K562 (cell line): ENCODE measurements around the gene PSPH. TPM values are rescaled to one million over a fixed set of nuclear protein-coding genes. Genes with fewer than 3 reads are reported as not detected.

Source experiments
- ATAC-seq: fragments of 200-7000 bp; cut with Tn5 transposase; 3 replicates; pipeline ENCODE4 v1.9.1; 2020; ENCODE audit warnings: moderate library complexity
- BruUV-seq: library from RNA; stranded (reverse); fragments of 400-500 nt; replicated peaks from 2 replicates; lab custom pipeline; 2021; lab: Mats Ljungman, UMichigan
- CTCF ChIA-PET: fragments of 300-600 bp; formaldehyde crosslinking; extraction: SDS; loops from one replicate; lab custom pipeline; 2021; ENCODE audit warnings: low intra/inter-chr PET ratio; lab: Yijun Ruan, JAX
- POLR2A ChIA-PET: fragments of 300-600, 350-650 bp; sonication (Branson Sonifier 250); formaldehyde crosslinking; extraction: SDS; loops from one replicate; lab custom pipeline; 2021; ENCODE audit warnings: antibody characterized with exemption, inconsistent platforms; lab: Yijun Ruan, JAX
- DNase-seq, 4 experiments: peaks; one replicate each; pipeline versions ENCODE4 v3.0.0 to v3.0.0-alpha.2; 2011 to 2018; ENCODE audit warnings: low spot score in 3 of 4, mixed read lengths in 3 of 4; ENCODE audit errors: extremely low read depth in 1 of 4
- FAIRE-seq: peaks from 2 replicates; lab custom pipeline; 2011; peaks lifted over from hg19 to GRCh38; lab: Jason Lieb, UNC
- H2AFZ ChIP-seq: 2 replicates; pipeline ENCODE4 v1.6.0; 2011; ENCODE audit warnings: low read depth, low read length, control low read depth, inconsistent platforms
- H3K27ac ChIP-seq: fragments of 200-600 bp; 3 replicates; pipeline ENCODE4 v1.8.0; 2011; ENCODE audit warnings: low read depth, mild to moderate bottlenecking, control low read depth, inconsistent platforms, low read length, moderate library complexity, mixed read lengths; ENCODE audit errors: extremely low read depth
- H3K27me3 ChIP-seq, 2 experiments: fragments of 300-600 bp in 1 of 2; 2 replicates in 1 of 2; 3 replicates in 1 of 2; pipeline versions ENCODE4 v1.6.0 to v1.8.0; 2011; ENCODE audit warnings: inconsistent platforms in 2 of 2, low read length in 2 of 2, mild to moderate bottlenecking in 1 of 2, mixed read lengths in 1 of 2, moderate library complexity in 1 of 2; ENCODE audit not compliant: control insufficient read depth in 2 of 2, insufficient read depth in 2 of 2
- H3K36me3 ChIP-seq: fragments of 300-600 bp; 3 replicates; pipeline ENCODE4 v1.8.0; 2011; ENCODE audit warnings: mild to moderate bottlenecking, low read length, inconsistent platforms; ENCODE audit not compliant: control insufficient read depth, insufficient read depth
- H3K4me1 ChIP-seq, 2 experiments: fragments of 200-600 bp in 1 of 2; replicated peaks in 1 of 2; 2 replicates in 1 of 2; 3 replicates in 1 of 2; pipeline versions ENCODE4 v1.5.1 to v1.8.0; 2011; ENCODE audit warnings: inconsistent platforms in 2 of 2, low read length in 2 of 2, mild to moderate bottlenecking in 1 of 2, mixed read lengths in 1 of 2, moderate library complexity in 1 of 2; ENCODE audit not compliant: control insufficient read depth in 2 of 2, insufficient read depth in 2 of 2
- H3K4me2 ChIP-seq: 2 replicates; pipeline ENCODE4 v1.6.1; 2011; ENCODE audit warnings: low read length, control low read depth, inconsistent platforms, mixed read lengths; ENCODE audit not compliant: insufficient read depth
- H3K4me3 ChIP-seq: fragments of 200-600 bp; sonication (generic), shearing (Covaris generic); 2 replicates; pipeline ENCODE4 v1.5.1; 2016; ENCODE audit warnings: control low read depth, inconsistent platforms
- H3K79me2 ChIP-seq: fragments of 200-600 bp; 3 replicates; pipeline ENCODE4 v1.8.0; 2011; ENCODE audit warnings: low read length, inconsistent platforms; ENCODE audit not compliant: control insufficient read depth, insufficient read depth
- H3K9ac ChIP-seq, 2 experiments: 2 replicates each; pipeline versions ENCODE4 v1.6.0 to v1.6.1; 2011; ENCODE audit warnings: low read depth in 2 of 2, low read length in 2 of 2, control low read depth in 1 of 2, inconsistent platforms in 1 of 2, mild to moderate bottlenecking in 1 of 2, mixed read lengths in 1 of 2; ENCODE audit not compliant: insufficient read depth in 1 of 2
- H3K9me1 ChIP-seq: one replicate; pipeline ENCODE4 v1.6.0; 2011; ENCODE audit warnings: inconsistent platforms, mild to moderate bottlenecking, low read length, moderate library complexity; ENCODE audit not compliant: control insufficient read depth, insufficient read depth
- H3K9me3 ChIP-seq: replicated peaks from 2 replicates; pipeline ENCODE4 v1.5.1; 2011; ENCODE audit warnings: low read depth, low read length, inconsistent platforms; ENCODE audit not compliant: control insufficient read depth, insufficient read depth
- H4K20me1 ChIP-seq: replicated peaks from 2 replicates; pipeline ENCODE4 v1.6.1; 2011; ENCODE audit warnings: low read length, inconsistent platforms, mixed read lengths; ENCODE audit not compliant: control insufficient read depth, insufficient read depth
- E2F6 ChIP-seq, 2 experiments: IDR thresholded peaks; 2 replicates each; pipeline ENCODE4 v1.6.1; 2011; ENCODE audit warnings: borderline replicate concordance in 1 of 2, control low read depth in 1 of 2, low read depth in 1 of 2, low read length in 1 of 2, mild to moderate bottlenecking in 1 of 2, mixed read lengths in 1 of 2, moderate library complexity in 1 of 2; ENCODE audit not compliant: insufficient read depth in 1 of 2, insufficient read length in 1 of 2, poor library complexity in 1 of 2, severe bottlenecking in 1 of 2; ENCODE audit errors: extremely low read depth in 1 of 2
- GATAD2A ChIP-seq: fragments of 450-650 bp; IDR thresholded peaks from 2 replicates; pipeline ENCODE4 v1.6.1; 2017
- L3MBTL2 ChIP-seq: fragments of 450-650 bp; IDR thresholded peaks from 2 replicates; pipeline ENCODE4 v1.6.1; 2016; ENCODE audit warnings: mild to moderate bottlenecking, moderate library complexity
- MNT ChIP-seq, 2 experiments: fragments of 450-650 bp; conservative IDR thresholded peaks; 2 replicates each; pipeline ENCODE4 v1.6.1; 2017; ENCODE audit warnings: mild to moderate bottlenecking in 2 of 2, moderate library complexity in 2 of 2
- MTA3 ChIP-seq: fragments of 450-650 bp; formaldehyde crosslinking; IDR thresholded peaks from 2 replicates; pipeline ENCODE4 v1.6.1; 2017; ENCODE audit warnings: mild to moderate bottlenecking, borderline replicate concordance
- SMC3 ChIP-seq: conservative IDR thresholded peaks from 2 replicates; pipeline ENCODE4 v1.6.1; 2011; ENCODE audit warnings: low read depth, low read length, improper control_type of control experiment; ENCODE audit not compliant: insufficient read depth
- SP1 ChIP-seq: sonication (generic); formaldehyde crosslinking; IDR thresholded peaks from 2 replicates; pipeline ENCODE4 v1.8.1; 2022; ENCODE audit warnings: mild to moderate bottlenecking, missing genetic modification reagents
- SRSF7 ChIP-seq: fragments of 200-400 bp; formaldehyde crosslinking; optimal IDR thresholded peaks from 2 replicates; pipeline ENCODE3; 2017; ENCODE audit warnings: mild to moderate bottlenecking, low read depth, low read length
- TAF7 ChIP-seq: fragments of 450-650 bp; IDR thresholded peaks from 2 replicates; pipeline ENCODE4 v1.6.1; 2016; ENCODE audit warnings: missing genetic modification characterization, missing compliant biosample characterization
- UBTF ChIP-seq, 2 experiments: IDR thresholded peaks; 2 replicates each; pipeline ENCODE4 v1.6.1; 2012; ENCODE audit warnings: improper control_type of control experiment in 2 of 2, low read depth in 2 of 2, low read length in 2 of 2, borderline replicate concordance in 1 of 2
- WGBS: fragments of 100-300 bp; shearing (Covaris generic); methylation state at CpG from one replicate; pipeline ENCODE4 v1.1.6; 2016; ENCODE audit warnings: low coverage, mixed read lengths; ENCODE audit not compliant: insufficient coverage; ENCODE audit errors: missing lambda C conversion rate; 5-methylcytosine and 5-hydroxymethylcytosine counted together
- in situ Hi-C: fragments of 300-500 bp; cut with MboI; formaldehyde crosslinking; loops from 4 replicates; pipeline ENCODE4 v1.15.0; 2018; ENCODE audit warnings: inconsistent platforms, mixed read lengths
- intact Hi-C: fragments of 100-400 bp; cut with micrococcal nuclease; formaldehyde crosslinking; loops from 2 replicates; pipeline ENCODE4 v1.14.2; 2022
- polyA plus RNA-seq, 8 experiments: library from polyadenylated mRNA; depleted of rRNA in 4 of 8; stranded (reverse) in 5 of 8; unstranded in 3 of 8; fragments of >200 nt; fragmentation: Nextera tagmentation in 2 of 8; fragmentation: Illumina TruSeq in 1 of 8; extraction: Ambion mirVana in 2 of 8; extraction: Trizol in 1 of 8; gene quantifications; 2 replicates each; pipeline versions ENCODE4 v1.2.1 to v1.2.3, GENCODE V29; 2011 to 2014; ENCODE audit warnings: inconsistent platforms in 1 of 8, missing spikeins in 1 of 8
- total RNA-seq, 7 experiments: library from RNA; depleted of rRNA in 6 of 7; stranded (reverse); fragments of >200 nt in 6 of 7; fragmentation: Illumina TruSeq in 2 of 7; extraction: Trizol in 2 of 7; gene quantifications; 2 replicates each; pipeline versions ENCODE4 v1.2.1 to v1.2.3, GENCODE V29; 2011 to 2021; ENCODE audit warnings: low replicate concordance in 1 of 7
- TF ChIP-seq, protein P1 (sequence below): fragments of 200-800 bp; sonication (Bioruptor generic); IDR thresholded peaks from 2 replicates; pipeline ENCODE4 v1.6.1; 2017; ENCODE audit warnings: missing genetic modification characterization, missing compliant biosample characterization

Gene PSPH
- total and polyA plus RNA-seq, 9 of the 15 experiments (the other 6 are each of a cell fraction or from before 2014, with no cell fraction given), result 6.3 to 46.8 (median 20.2) TPM

GRCh38 chr7:55965100-55965470, 86.2 kb downstream of the PSPH start (continued):
- TF ChIP-seq MNT (conservative IDR thresholded peaks at IDR 0.05) (0 out of 4 replicates have a peak, but pooled peaks of 1 of the 2 experiments have one; percentile 28), SP1 (0 out of 2 replicates have a peak, but pooled peaks have one; percentile 17), L3MBTL2 (peak; percentile 42; the same call in 1 of the 2 replicates), MTA3 (peak; percentile 41; the same call in 1 of the 2 replicates), SRSF7 (no peak), TAF7 (tag) (no peak)

- in situ Hi-C loops (no loop called here), intact Hi-C loops (loop anchor here (5.0 to 10.0 kb wide), 3 partner anchors 220 to 390 kb away; partner anchors contain the start of gene VOPP1)
- ChIA-PET CTCF (no interaction called here), POLR2A (interaction anchor here (0.6 to 1.0 kb wide), 4 partner anchors 10 to 96 kb away, joined by 3 to 7 read pairs (median 4); no protein-coding TSS in a partner anchor)
- Histone ChIP-seq H3K36me3 (peaks cover 16% of the 10 kb centered on the region), H2AFZ (peak within 1 kb of the TSS; percentile 91), H3K9me1 (no peaks in the 10 kb centered on the region), H3K27me3 (no peaks in the 10 kb centered on the region), H3K4me3 (peak within 1 kb of the TSS; percentile 91), H4K20me1 (no peaks in the 10 kb centered on the region), H3K9me3 (no peaks in the 10 kb centered on the region), H3K9ac (peak within 1 kb of the TSS; percentile 82 to 94), H3K4me2 (peak within 1 kb of the TSS; percentile 87), H3K4me1 (peaks cover 12 to 13% of the 10 kb centered on the region in 2 experiments; a peak in 4 of 5 replicates), H3K27ac (peak within 1 kb of the TSS; percentile 90), H3K79me2 (peaks cover 26% of the 10 kb centered on the region)
- 2% methylated on average over 20 of the region's 105 CpGs for WGBS
- peak; percentile 87 to 94 (median 92) for DNase-seq
- no peak for FAIRE-seq
- BruUV-seq, result no TSS peak
- ATAC-seq, result peak; percentile 95
- TF ChIP-seq E2F6 (IDR thresholded peaks at IDR 0.05; ENCODE audit: borderline replicate concordance in 1 of 2, extremely low read depth in 1 of 2, insufficient read depth in 1 of 2, insufficient read length in 1 of 2, low read depth in 1 of 2, low read length in 1 of 2, poor library complexity in 1 of 2, severe bottlenecking in 1 of 2), result peak; percentile 88 to 96
- TF ChIP-seq GATAD2A, result no peak
- TF ChIP-seq UBTF (IDR thresholded peaks at IDR 0.05; ENCODE audit: borderline replicate concordance in 1 of 2, low read depth in 2 of 2, low read length in 2 of 2), result peak; percentile 95 to 97; a peak in 3 of 4 replicates
- TF ChIP-seq SMC3, result 0 out of 2 replicates have a peak, but pooled peaks have one; percentile 8
- TF ChIP-seq, protein P1, sequence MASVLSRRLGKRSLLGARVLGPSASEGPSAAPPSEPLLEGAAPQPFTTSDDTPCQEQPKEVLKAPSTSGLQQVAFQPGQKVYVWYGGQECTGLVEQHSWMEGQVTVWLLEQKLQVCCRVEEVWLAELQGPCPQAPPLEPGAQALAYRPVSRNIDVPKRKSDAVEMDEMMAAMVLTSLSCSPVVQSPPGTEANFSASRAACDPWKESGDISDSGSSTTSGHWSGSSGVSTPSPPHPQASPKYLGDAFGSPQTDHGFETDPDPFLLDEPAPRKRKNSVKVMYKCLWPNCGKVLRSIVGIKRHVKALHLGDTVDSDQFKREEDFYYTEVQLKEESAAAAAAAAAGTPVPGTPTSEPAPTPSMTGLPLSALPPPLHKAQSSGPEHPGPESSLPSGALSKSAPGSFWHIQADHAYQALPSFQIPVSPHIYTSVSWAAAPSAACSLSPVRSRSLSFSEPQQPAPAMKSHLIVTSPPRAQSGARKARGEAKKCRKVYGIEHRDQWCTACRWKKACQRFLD (CRISPR knock-in tag), result peak; percentile 82
Observed at GRCh38 chr7:55964261-55965099, 86.8 kb downstream of the PSPH start, which contains the start of gene NIPSNAP2. Gene NIPSNAP2, plus strand, starts transcription at chr7:55964585. Its CDS starts 25 bp downstream, at chr7:55964610.
